ENCODE results near the gene DAO.
"Not testable (repeated sequence)": the region's sequence is repeated elsewhere in the genome, so short reads cannot be mapped to it uniquely, and the experiment has no call there.

DAO gene

GRCh38 chr12:108879615-108880254 lies at the start of gene DAO:
Gene DAO (plus strand): TSS chr12:108880092. CDS start chr12:108885007, 4,915 bp downstream.
- no peak for DNase-seq (ENCODE audit: low read depth)

- no peak for DNase-seq (ENCODE audit: low read depth)
Observed at GRCh38 chr12:108831309-108831991, 48.4 kb upstream of the DAO start.

DNA sequence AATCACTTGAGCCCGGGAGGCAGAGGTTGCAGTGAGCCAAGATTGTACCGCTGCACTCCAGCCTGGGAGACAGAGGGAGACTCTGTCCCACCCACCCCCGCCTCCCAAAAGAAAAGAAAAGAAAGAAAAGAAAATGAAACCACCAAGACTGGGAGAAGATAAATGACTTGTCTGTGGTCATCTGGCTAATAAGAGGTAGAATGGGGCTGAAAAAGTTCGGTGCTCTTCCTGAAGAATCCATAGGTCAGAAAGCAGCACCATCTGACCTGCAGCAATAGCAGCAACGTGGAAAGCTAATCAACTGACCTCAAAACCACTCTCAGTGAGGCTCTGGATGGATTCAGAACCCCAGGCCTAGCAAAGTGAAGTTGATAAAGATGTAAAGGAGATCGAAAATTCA lies 47.7 kb upstream of the DAO start:
- no peak for DNase-seq (ENCODE audit: low read depth)

DNA sequence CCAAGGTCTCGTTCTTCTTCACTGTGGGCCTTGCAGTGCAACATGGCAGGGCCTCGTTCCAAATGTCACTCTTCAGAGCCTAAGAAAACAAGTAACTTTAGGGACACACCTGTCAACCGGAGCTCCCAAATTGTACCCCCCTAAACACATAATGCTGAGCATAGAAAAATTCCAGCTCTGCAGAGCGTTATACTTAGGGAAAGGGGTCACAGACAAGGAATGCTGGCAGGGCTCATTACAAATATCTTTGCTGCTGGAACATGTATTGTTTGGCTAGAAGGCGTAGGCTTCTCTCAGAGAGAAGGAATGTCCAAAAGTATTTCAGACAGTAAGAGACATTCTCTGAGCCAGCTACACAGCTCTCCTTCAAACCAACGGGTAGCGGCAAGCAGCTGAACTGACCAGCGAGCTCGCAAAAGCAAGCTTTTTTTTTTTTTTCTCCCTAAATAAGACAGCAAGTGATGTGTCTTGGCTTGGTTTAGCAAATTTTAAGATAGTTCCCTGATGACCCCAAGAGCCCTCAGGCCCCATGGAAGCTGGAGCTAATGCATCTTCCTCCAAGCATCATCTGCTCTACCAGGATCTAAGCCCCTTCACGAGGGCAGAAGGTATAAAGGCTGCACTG lies 47.0 kb upstream of the DAO start:
- DNase-seq (ENCODE audit: low read depth) = no peak

- DNase-seq (ENCODE audit: low read depth) = no peak
Observed at GRCh38 chr12:108833355-108833733, 46.5 kb upstream of the DAO start.

- no peak for DNase-seq (ENCODE audit: low read depth)
Observed at GRCh38 chr12:108833757-108834472, 46.0 kb upstream of the DAO start.

- DNase-seq (ENCODE audit: low read depth) = no peak
Observed at GRCh38 chr12:108835860-108836634, 43.8 kb upstream of the DAO start.

DNA sequence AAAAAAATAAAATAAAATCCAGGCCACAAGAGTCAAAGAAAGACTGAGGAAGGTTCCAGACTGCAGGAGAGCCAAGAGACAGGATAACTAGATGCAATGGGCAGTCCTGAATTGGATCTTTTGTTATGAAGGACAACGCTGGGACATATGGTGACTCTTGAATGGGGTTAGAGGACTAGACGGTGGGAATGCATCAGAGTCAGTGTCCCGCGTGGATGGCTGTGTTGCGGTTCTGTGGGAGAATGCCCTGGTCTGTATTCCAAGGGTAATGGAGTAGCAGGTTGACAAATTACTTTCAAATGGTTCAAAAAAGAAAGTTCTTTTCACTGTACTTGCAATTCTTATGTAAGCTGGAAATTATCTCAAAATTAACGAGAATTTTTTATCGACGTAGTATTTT lies 42.7 kb upstream of the DAO start:
- DNase-seq (ENCODE audit: low read depth) = no peak

- no peak for DNase-seq (ENCODE audit: low read depth)
Observed at GRCh38 chr12:108837680-108838079, 42.2 kb upstream of the DAO start.

DNA sequence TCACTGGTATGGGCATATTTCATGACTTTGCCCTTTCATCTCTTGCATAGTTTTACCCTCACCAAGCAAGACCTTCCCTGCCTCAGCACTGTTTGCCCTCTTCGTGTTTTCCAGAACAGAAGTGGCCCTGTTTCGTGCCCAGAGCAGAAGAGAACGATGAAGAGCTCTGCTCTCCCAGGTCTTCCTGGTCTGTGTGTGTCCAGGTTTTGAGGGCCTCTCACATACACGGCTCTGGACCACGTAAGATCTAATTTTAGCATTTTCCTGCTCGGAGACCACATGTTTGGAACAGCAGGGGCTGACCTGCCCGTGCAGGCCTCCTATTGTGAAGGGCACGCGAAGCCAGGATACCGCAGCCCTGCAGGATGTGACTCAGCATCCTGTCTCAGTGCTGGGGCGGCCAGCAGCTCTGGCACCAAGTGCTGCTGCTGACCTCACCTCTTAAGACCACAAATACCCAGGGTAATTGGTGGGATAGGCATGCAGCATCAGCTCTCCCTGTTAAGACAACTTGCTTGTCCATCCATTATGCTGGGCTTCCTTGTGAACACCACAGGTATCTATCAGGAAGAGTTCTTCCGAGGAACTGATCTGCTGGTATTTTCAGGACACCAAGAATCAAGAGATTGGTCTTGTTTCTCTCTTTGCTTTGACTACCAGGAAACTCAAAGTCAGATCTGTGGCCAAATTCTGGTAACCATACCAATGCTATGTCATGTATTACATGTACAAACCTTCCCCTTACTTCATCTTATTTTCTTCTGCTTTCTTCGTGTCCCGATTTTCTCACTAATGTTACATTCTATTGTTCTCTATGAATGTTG lies 41.5 kb upstream of the DAO start:
- DNase-seq (ENCODE audit: low read depth) = peak; percentile 74

- DNase-seq (ENCODE audit: low read depth) = no peak
Observed at GRCh38 chr12:108839018-108839889, 40.6 kb upstream of the DAO start.

GRCh38 chr12:108839890-108840230 lies 40.0 kb upstream of the DAO start:
- DNase-seq (ENCODE audit: low read depth) = no peak

DNA sequence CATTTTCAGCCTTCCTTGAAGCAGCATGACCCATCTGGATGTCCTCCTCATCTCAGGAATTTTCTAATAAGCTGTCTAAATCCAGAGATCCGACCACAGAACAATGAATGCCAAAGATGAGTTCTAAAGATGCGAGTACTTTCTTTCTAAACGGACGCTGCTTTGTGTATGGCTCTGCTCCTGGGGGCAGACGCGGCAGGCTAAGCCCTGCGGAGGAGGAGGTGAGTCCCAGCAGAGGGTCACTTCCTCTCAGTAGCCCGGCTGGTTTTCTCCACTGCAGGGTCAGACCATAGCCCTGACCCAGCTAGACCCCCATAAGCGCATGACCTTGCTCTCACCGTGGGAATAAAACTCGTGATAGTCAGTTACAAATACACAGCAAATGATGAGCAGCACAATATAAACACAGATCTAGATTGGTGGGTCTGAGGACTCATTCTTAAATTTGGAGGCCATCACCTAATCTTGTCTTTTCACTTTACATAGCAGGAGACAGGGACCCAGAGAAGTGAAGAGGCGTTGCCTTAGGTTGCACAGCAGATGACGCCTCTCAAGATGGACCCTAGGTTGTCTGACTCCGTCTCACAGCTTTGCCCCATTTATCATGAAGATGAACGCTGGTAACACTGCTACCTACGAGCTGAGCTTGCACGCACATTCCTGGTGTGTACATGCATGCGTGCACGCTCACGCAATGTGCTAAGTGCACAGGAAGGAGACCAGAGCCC lies 39.1 kb upstream of the DAO start:
- DNase-seq (ENCODE audit: low read depth) = no peak

GRCh38 chr12:108841825-108842224 lies 38.1 kb upstream of the DAO start:
- DNase-seq (ENCODE audit: low read depth) = not testable (repeated sequence)

DNA sequence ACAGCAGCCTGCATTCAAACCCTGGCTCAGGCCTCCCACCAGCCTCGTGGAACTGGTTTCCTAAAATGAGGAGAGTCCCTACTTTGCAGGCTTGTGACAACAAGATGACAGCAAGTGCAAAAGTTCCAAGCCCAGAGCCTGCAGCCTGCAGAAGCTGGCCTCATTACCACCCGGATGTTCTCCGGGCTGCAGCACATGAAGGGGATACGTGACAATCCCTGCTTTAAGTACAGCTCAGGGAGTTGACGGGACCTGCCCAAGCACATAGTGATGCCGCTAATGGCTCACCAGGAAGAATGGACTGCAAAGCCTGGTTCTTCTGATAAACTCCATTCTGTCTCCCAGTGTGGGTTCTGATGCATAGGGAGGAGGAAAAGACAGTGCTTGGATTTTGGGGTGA lies 37.5 kb upstream of the DAO start:
- no peak for DNase-seq (ENCODE audit: low read depth)

- no peak for DNase-seq (ENCODE audit: low read depth)
Observed at GRCh38 chr12:108843187-108843586, 36.7 kb upstream of the DAO start.

GRCh38 chr12:108845696-108846095 lies 34.2 kb upstream of the DAO start:
- DNase-seq (ENCODE audit: low read depth) = no peak

DNA sequence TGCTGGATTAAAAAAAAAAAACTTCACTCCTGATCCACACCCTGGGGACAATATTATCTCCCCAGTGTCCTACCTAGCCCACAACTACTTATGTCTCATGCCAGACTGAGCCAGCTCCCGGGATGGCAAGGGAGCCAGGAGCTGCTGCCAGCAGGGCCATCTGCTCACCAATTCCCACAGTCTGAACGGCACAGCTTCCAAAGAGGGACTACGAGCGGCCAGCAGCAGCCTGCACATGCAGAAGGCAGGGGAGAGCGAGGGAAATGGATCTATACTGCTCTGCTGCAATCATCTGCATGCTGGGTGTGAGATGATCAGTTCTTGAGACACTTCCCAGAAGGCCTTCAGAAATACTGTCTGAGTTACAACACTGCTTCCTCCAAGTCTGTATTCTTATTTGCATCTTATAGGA lies 33.6 kb upstream of the DAO start:
- no peak for DNase-seq (ENCODE audit: low read depth)

GRCh38 chr12:108847705-108848104 lies 32.2 kb upstream of the DAO start:
- no peak for DNase-seq (ENCODE audit: low read depth)

GRCh38 chr12:108849660-108850059 lies 30.2 kb upstream of the DAO start:
- no peak for DNase-seq (ENCODE audit: low read depth)

Data from activated T-cell treated with anti-CD3 and anti-CD28 coated beads for 48 hours (primary cell).